ENCODE data around the gene GALNT10.

GALNT10 gene

GRCh38 chr5:154285661-154286408 lies 95.3 kb downstream of the GALNT10 start:
- H3K4me3 ChIP-seq (replicated peaks in 1 of 2; ENCODE audit: low read depth in 2 of 2, low read length in 2 of 2): no peak overlapping the region
- no peak for TF ChIP-seq CTCF (IDR thresholded peaks at IDR 0.05; ENCODE audit: low read depth, low read length)
- peak; percentile 34 to 67 for DNase-seq (ENCODE audit: low read depth in 2 of 2)

- peak in 1 of 2 donors; percentile 28 for DNase-seq (ENCODE audit: low read depth in 2 of 2)
- H3K4me3 ChIP-seq (replicated peaks in 1 of 2; ENCODE audit: low read depth in 2 of 2, low read length in 2 of 2): no peak overlapping the region
- TF ChIP-seq CTCF (IDR thresholded peaks at IDR 0.05; ENCODE audit: low read depth, low read length): no peak
These were observed 96.0 kb downstream of the GALNT10 start for GRCh38 chr5:154286557-154286956.

- DNase-seq (ENCODE audit: low read depth in 2 of 2): peak; percentile 84 to 88
- no peak overlapping the region for H3K4me3 ChIP-seq (replicated peaks in 1 of 2; ENCODE audit: low read depth in 2 of 2, low read length in 2 of 2)
- TF ChIP-seq CTCF (IDR thresholded peaks at IDR 0.05; ENCODE audit: low read depth, low read length): no peak
These were observed 96.6 kb downstream of the GALNT10 start for GRCh38 chr5:154287136-154287535.

DNA sequence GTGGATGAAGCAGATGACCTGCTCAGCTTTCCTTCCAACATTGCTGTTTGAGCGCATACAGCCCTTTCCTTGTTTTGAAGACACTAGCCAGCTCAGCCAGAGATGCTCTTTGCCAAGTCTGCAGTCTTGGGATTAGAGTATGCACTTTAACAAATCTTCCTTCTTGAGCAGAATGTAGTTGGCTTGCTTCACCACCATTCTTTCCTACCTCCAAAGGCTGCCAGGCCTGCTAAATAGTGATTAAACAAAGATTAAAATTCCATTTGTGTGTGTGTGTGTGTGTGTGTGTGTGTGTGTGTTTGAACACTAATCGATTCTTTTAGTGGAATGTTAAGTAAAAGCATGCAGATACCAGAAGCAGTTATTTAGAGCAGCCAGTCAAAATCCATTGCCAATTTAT lies 97.6 kb downstream of the GALNT10 start:
- H3K4me3 ChIP-seq (replicated peaks in 1 of 2; ENCODE audit: low read depth in 2 of 2, low read length in 2 of 2): no peak overlapping the region
- peak; percentile 54 to 85 for DNase-seq (ENCODE audit: low read depth in 2 of 2)

DNA sequence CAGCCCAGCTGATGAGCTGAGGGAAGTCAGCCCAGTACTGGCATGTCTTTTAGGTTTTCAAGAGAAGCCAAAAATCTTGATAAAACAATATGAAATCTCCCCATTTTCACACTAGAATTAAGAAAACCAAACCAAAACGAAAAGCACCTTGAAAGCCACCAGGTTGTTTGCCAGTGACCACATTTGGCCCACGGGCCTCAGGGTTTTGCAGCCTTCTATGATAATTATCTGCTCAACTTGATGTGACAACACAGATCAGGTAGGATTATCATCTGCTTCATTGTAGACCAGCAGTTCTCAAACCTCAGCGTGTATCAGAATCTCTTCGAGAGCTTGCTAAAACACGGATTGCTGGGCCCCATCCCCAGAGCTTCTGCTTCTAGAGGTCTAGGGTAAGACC lies 101.4 kb downstream of the GALNT10 start:
- DNase-seq (ENCODE audit: low read depth in 2 of 2): no peak
- TF ChIP-seq CTCF (IDR thresholded peaks at IDR 0.05; ENCODE audit: low read depth, low read length): no peak
- H3K4me3 ChIP-seq (replicated peaks in 1 of 2; ENCODE audit: low read depth in 2 of 2, low read length in 2 of 2): no peak overlapping the region

More for the DNA sequence above, 97.6 kb downstream of the GALNT10 start:
- TF ChIP-seq CTCF (IDR thresholded peaks at IDR 0.05; ENCODE audit: low read depth, low read length): no peak

DNA sequence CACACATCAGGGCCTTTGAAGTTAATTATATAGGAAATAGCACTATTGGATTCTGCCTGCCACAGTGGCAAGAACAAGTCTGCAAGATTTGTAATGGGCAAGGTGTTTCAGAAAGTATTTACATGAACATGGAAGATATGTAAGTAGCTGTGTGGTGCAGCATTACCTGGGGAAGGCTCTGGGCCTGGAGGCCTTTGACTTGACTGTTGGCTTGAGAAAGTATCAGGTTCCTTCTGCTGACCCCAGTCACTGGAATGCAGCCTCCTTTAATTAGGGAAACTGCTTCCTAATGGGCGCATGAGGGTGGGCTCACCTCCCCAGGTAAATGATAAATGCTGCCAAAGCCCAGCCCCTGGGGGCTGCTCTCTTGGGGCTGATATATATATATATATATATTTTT lies 102.7 kb downstream of the GALNT10 start:
- H3K4me3 ChIP-seq (replicated peaks in 1 of 2; ENCODE audit: low read depth in 2 of 2, low read length in 2 of 2): no peak overlapping the region
- DNase-seq (ENCODE audit: low read depth in 2 of 2): no peak
- no peak for TF ChIP-seq CTCF (IDR thresholded peaks at IDR 0.05; ENCODE audit: low read depth, low read length)

DNA sequence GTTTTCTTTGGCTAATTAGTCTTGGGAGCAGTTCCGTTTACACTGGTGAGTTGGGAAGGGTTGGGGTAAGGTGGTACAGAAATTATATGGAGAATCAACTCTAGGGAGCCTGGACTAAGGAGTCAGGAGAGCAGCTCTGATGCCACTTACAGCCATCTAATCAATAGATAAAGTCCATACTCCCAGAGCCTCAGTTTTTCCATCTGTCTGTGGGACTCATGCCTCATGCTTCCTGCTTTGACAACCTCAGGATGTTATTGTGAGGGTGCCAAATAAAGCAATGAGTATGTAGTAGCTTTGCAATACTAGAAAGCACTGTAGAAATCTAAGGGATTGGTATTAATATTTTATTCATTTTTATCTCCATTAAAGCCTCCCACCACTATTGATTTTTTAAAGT lies 105.0 kb downstream of the GALNT10 start:
- no peak overlapping the region for H3K4me3 ChIP-seq (replicated peaks in 1 of 2; ENCODE audit: low read depth in 2 of 2, low read length in 2 of 2)
- no peak for TF ChIP-seq CTCF (IDR thresholded peaks at IDR 0.05; ENCODE audit: low read depth, low read length)
- peak in 1 of 2 donors; percentile 37 for DNase-seq (ENCODE audit: low read depth in 2 of 2)

Data from cardiac fibroblast (primary cell).